ENCODE results near the gene RESP18.
A peak's percentile ranks its signal among the peaks of the same experiment; 100 is the strongest.
"Not testable (repeated sequence)": the region's sequence is repeated elsewhere in the genome, so short reads cannot be mapped to it uniquely, and the experiment has no call there.

Gene RESP18

DNA sequence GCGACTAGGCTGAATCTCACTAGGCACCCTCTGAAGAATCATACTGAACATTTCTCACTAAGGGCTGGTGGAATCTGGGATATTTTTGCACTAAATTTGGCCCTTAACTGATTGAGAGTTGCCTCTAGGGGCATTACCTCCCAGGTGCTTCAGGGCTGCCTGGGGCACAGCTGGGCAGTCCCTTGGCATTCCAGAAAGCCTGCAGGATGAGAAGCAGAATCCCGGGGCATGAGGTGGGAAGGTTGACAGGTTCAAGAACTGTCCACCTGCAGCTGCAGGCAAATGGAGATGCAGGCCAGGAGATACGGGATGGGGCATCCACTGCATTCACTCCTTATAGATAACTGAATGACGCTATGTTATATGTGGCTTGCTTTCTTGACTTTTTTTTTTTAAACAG, 7.4 kb downstream of the RESP18 start:
- DNase-seq: no peak

DNA sequence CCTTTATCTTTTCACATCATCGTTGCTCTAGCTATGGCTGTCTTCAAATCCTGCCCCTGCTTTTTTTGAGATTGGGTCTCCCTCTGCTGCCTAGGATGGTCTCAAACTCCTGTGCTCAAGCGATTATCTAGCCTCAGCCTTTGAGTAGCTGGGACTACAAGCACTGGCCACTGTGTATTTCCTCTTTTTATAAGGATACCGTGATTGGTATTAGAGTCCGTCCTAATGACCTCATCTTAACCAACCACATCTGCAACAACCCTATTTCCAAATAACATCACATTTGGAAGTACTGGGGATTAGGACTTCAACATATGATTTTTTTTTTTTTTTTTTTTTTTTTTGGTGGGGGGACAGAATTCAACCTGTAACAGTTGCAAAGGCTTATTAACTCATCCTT, 9.1 kb downstream of the RESP18 start:
- DNase-seq: no peak

DNA sequence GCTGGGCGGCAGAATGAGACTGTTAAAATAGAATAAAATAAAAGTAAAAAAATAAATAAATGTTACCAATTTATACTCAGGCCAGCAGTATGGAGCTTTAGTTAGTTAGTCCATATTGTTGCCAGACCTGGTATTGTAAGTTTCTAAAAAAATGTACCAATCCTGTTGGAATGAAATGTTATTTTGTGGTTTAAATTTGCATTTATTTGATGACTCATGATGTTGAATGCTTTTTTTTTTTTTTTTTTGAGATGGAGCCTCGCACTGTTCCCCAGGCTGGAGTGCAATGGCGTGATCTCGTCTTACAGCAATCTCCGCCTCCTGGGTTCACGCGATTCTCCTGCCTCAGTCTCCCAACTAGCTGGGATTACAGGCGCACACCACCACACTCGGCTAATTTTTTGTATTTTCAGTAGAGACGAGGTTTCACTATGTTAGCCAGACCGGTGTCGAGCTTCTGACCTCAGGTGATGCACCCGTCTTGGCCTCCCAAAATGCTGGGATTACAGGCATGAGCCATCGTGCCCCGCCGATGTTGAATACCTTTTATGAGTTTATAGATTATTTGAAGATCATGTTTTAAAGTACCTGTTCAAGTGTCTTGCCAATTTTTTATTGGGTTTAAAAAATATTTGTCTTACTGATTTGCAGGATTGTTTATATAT, 17.6 kb downstream of the RESP18 start:
- DNase-seq: no peak

DNA sequence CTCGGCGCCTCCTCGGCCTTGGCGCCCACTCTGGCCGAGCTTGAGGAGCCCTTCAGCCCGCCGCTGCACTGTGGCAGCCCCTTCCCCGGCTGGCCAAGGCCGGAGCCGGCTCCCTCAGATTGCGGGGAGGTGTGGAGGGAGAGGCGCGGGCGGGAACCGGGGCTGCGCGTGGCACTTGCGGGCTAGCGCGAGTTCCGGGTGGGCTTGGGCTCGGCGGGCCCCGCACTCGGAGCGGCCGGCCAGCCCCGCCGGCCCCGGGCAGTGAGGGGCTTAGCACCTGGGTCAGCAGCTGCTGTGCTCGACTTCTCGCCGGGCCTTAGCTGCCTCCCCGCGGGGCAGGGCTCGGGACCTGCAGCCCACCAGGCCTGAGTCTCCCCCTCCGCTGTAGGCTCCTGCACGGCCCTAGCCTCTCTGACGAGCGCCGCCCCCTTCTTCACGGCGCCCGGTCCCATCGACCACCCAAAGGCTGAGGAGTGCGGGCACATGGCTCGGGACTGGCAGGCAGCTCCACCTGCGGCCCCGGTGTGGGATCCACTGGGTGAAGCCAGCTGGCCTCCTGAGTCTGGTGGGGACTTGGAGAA, 19.8 kb downstream of the RESP18 start:
- DNase-seq: not testable (repeated sequence)

DNA sequence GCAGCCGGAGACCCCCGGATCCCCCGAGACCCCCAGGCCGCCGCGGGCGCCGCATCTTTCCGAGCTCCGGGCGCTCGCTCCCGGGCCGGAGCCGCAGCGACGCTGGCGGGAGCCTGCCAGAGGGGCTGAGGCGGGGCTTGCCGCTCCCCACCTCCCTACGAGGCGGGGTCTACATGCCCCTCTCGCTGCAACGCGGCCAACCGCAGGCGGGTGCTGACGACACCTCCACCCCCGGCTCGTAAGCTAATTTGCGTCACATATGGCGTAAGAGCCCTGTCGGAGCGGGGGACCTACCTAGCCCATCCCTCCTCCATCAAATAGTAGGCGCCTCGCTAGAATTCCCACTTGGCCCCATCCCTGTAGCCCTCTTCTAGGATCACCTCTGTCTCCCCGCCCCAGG, 23.3 kb downstream of the RESP18 start, which contains the start of gene PTPRN:
Gene PTPRN (minus strand): TSS at position 124 of the 400 bp plus-strand sequence. CDS start 69 bp downstream, at position 55.
- DNase-seq: no peak

DNA sequence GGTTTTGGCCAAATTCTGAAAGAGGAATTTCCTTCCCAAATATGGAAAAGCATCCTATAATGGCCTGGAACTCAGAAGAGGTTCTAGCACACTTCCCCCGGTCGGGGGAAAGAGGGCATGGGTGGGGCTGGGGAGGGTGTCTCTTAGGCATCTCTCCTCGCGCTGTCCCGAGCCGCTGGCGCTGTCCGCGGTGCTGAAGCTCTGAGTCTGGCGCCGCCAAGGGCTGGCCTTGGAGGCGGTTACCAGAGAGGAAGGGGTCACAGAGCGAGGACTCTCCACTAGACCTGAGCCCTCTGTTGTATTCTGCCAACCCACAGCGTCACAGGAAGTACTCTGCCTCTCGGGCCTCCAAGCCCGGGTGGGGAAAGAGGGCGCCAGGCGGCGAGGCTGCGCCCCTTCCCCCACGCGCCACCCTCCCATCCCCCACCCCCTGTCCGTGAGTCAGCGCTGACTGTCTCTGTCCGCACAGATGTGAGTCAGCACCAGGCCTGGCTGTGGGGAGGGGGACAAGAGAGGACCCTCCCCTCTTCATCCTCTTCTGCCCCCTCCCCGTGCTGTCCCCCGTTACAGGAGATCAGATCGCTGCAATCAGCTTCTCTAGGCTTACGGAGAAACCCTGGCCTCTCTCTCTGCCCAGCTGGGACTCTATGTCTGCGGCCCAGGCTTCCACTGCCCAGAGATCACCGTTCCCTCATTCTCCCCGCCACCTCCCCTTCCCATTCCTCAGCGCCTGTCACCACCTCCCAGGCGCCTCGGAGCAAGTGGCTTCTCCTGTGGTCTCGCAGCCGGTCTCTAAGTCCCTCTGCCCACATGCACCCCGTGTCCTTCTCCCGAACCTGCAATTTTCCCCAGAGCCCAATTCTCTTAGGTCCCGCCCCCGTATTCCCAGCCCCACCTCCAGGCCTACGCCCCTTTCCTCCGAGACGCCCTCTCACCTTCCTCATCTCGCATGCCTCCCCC, 24.1 kb downstream of the RESP18 start:
- peak; percentile 26 for DNase-seq

DNA sequence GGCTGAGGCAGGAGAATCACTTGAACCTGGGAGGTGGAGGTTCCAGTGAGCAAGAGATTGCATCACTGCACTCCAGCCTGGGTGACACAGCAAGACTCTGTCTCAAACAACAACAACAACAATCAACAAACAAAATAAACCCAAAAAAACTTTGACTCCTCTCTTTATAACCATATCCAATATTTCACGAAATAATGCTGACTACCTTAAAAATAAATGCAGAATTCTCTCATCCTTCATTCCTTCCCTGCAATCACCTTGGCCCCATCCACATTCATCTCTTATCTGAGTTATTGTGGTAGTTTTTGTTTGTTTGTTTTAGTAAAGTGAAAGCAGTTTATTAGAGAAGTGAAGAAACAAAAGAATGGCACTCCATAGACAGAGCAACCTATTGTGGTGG, 26.5 kb downstream of the RESP18 start:
- no peak for DNase-seq

DNA sequence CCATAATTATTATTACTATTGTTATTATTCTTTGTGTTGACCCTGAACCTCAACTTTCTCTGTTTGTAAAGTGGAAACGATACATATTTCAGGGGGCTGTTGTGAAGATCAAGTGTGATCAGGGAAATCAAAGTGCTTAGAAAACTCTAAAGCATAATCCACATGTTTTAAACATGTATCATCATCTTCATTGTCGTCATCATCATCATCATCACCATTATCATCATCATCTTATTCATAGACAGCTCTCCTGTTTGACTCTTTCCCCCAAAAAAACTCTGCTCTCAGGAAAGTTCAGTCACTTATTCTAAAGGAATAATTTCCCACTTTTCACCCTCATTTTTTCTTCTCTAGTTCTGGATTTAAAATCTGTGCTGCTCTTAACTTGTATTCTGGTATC, 28.3 kb downstream of the RESP18 start:
- no peak for DNase-seq

DNA sequence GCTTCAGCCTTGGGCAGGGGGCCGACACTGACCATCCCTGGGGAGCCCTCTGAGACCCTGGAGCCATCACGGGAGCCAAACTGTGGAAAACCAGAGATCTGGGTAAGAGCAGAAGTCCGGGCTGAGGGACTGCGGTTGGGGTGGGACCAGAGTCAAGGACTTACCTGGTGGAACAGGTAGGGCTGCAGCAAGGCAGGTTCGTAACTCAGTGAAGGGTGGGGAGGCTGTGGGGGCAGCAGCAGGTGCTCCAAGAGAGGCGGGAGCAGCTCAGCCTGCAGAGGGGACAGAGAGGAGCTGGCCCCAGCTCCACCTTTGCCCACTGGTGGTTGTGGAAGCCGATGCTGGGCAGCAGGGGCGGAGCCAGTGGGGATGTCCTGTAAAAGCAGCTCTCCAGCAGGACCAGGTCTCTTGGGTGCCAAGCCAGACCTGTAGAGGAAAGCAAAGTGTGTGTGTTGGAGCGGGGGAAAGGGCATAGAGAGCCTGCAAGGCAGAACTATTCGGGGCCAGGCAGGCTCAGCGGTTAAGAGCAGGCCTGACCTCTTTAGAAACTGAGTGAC, 30.1 kb downstream of the RESP18 start:
- no peak for DNase-seq

DNA sequence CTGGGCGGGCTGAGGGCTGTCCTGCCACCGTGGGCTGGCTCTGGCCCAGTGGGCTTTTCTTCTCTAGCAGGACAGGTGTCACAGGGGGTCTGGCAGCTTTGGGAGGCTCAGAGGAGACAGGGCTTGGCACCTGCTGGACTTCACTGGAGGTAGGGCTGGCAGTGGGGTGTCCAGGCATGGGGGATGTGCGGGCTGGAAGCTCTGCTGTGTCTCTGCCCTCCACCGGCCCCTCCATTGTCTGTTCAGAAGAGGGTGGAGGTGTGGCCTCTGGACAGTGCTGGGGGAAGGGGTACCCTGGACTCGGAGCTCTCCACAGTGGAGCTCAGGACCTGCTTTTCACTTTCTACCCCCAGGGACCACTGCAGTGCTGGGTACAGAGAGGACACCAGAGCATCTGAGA, 32.5 kb downstream of the RESP18 start:
- no peak for DNase-seq

DNA sequence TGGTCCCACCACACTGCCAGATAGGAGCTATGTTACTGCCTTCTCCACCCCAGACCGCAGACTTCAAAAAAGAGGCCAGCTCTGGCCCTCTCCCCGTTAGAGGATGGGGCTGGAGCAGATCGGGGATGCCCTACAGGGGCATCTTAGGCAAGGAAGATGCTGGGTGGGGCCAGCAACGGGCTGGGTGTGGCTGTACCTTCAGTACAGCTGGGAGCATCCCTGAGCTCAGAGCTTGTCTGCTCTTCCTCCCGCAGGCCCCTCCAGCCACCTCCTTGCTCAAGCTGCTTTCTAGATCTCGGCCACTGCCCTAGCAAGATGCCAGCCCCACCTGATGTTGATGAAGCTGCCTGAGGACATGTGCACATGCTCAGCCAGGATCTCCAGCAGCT, 33.2 kb downstream of the RESP18 start:
- no peak for DNase-seq

DNA sequence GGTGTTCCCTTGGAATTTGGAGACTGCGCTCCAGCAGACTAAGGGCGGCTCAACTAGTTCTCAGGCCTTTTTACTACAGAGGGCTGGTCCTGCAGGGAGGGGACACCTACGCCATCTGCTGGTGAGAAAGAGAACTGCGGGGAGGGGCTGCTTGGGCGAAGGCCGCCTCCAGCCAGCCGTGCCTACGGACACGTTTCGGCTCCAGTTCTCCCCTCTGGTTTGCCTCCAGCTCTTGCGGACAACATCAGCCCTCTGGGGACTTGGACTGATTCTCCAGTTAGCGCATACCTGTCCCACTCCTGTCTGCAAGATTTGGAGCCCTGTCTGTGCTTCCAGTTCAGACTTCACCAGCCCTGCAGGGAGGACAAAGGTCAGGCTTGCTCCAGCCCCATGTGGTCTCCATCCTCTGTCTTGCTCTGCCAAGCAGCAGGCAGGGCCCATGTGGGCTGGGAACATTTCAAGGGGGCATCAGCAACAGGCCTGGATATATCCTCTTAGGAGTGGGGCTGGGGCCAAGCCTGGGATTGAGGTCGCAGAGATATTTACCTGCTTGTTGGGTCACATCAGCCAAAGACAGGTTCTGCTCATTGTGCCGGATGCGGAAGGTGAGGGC, 33.7 kb downstream of the RESP18 start:
- no peak for DNase-seq

DNA sequence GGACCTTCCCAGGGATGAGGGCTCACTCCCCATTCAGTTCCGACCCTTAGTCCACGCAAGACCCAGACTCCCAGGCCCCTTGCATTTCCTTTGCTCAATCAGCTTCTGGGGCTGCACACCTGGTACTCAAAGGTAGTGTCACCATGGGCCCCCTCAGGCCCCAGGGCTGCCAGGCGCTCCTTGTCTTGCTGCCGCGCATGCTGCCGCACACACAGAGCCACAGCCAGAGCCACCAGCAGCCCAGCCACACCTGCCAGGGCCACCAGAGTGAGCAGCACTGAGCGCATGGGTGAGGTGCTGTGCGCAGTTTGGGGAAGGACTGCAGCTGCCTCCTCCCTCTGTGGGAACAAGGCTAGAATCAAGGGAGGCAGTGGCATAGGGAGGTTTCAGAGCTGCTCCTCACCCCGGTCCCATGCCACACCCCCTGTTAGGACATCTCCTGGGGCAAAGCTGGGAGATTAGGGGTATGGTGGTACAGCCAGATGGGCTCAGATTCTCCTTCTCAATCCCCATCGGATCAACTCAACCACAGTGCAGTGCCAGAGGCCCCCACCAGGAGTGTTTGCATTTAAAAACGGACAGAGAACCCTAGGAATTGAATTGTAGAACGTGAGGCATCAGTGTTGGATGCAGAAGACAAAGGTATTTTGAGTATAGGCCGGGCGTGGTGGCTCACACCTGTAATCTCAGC, 34.6 kb downstream of the RESP18 start:
- DNase-seq: no peak

DNA sequence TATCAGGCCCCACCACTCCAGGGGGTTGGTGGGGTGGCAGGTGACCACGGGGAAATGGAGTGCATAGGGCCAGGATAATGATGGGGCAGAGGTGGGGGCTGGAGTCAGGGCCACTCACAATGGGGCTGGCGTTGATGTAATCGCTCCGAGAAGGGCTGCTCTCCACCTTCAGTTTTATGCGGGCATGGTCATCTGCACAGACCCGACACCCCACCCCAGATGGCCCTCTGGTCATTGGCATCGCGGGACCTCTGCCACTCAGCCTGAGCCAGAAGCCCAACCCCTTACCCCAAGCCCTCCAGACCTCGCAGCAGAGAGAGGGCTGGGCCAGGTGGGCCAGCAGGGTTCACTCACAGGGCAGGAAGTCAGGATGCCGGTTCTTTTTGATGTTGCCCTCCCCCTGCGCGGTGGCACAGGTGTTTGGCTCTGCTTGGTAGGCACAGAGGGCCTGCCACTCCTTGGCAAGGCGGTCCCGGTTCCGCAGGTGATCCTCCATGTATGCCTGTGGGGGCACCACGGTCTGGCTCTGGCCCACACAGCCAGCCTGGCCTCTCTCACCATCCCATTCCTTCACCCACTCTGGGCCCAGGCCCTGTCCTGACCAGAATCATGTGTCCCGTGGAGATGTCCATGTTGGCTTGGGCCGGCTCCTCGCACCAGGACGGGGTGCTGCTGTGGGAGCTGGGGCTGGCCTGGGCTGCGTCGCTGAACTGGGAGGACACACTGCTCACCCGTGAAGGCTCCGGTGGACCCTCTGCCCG, 35.7 kb downstream of the RESP18 start:
- DNase-seq: no peak

DNA sequence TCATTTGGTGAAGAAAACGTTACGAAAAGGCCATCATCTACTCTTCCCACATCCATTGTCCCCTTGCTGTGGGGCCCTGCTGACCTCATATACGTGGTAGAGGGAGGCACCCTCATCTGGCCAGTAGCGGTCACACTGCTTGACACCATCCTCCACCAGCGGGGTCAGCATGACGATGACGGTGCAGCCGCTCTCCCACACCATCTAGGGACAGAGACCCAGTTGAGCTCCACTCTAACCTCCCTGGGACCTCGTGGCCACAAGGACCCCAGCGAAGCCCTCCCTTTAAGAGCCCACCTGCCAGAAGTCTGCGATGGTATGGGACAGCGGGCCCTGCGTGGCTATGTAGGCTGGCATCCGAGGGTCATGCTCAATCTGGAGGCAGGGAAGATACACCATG, 36.4 kb downstream of the RESP18 start:
- DNase-seq: no peak

DNA sequence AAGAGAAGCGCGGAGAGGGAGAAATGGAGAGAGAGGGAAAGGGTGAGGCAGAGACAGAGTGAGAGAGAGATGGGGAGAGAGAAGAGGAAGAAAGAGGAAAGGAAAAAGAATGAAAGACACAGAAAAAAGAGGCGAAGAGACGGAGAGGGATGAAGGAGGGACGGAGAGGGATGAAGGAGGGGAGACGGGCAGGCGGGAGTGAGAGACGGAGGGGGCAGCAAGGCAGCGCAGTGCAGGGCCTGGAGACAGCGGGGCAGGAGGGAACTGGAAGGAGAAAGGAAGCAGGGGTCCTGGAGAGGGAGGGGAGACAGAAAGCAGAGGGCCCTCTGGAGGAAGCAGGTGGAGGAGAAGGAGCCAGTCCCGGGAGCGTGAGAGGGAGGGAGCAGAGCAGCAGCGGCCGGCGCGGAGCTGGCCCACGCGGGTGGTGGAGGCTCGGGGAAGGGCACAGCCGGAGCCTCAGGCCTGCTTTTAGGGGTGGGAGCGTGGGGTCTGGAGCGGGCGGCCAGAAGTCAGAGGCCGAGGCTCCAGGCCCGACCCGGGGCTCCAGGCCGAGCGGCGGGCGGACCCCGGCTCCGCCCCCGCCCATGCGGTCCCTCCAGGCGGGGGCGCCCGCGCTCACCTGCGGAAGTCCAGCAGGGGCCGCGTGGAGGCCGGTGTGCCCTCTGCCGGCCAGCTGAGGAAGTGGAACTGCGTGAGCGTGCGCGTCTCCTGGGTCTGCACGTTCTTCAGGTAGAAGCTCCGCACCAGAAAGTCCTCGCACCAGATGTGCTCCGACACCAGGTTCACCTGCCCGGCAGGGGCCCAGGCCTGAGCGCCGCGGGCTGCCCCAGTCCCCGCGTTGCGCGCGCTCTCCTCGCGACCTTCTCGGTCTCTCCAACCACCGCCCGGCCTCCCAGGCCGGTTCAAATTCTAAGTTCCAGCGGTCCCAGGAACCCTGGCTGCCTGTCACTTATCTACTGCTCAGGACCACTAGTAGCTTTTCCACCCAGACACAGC, 37.9 kb downstream of the RESP18 start:
- peak; percentile 76 for DNase-seq

DNA sequence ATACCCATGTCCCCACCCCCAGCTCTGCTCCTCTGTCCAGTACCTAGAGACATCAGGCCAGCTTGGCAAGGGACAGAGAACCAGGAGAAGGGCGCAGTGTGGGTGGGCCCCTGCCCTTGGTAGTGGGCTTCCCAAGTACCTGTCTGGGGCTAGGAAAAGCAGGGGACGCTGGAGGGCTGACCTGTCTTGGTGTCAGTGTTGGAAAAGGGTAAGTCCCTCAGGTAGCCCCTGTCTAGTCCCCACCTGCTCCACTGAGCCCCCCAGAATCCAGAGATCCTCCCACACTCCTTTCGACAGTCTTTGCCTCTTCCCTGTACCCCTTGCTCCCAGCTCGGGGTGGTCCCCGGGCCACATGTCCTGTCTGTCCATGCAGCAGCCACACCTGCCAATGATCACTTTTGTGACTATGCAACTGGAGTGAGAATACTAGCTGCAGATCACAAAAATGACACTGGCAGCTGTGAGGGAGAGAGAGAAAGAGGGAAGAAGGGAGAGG, 38.8 kb downstream of the RESP18 start:
- no peak for DNase-seq

DNA sequence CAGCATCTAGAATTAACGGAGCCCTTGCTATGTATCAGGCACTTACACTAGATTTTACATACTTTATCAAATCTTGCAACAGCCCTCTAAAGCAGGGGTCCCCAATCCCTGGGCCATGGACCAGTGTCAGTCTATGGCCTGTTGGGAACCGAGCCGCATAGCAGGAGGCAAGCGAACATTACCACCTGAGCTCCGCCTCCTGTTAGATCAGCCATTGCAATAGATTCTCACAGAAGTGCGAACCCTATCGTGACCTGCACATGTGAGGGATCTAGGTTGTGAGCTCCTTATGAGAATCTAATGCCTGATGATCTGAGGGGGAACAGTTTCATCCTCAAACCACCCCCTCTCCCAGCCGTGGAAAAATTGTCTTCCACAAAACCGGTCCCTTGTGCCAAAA, 39.9 kb downstream of the RESP18 start:
- DNase-seq: no peak

DNA sequence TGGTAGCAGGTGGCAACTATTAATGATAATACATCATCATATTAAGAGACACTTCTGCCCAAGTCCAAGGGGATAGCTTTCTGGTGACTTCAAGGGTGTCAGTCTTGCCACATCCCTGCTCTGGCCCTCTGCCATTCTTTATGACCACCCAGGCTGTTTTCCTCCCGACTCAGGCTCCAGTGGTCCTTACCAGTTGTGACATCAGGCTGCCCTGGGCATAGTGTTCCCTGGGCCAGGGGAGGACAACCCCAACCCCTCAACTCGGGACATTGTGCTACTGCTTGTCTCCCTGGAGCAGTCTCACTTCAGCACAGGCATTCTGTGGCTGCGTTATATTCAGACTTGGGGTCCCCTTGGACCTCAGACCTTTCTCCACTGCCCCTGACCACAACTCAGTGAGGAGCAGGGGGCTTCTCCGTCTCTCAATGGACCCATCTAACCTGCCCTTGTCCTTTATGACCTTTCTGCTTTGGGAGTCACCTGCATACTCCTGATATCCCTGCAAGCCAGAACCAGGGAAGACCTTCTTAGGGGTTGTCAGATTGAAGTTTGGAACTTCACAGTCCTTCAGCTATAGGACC, 40.5 kb downstream of the RESP18 start:
- no peak for DNase-seq

DNA sequence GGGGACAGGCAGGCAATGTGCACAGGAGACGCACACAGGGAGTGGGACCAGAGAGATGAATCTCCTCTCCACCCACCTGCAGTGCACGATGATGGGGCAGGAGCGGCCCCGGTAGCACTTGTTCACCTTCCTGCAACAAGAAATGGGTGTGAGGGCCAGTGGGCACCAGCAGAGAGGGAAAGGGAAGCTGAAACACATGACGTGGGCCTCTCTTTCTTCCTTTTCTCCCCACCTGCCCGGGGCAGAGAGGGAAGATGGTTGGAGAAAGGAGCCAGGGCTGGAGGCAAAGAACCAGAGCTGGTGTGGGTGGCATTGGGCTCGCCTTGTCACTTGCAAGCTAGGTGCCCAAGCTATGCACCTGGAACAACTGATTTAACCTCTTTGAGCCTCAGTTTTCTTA, 41.1 kb downstream of the RESP18 start:
- no peak for DNase-seq

Data from activated gamma-delta T cell (primary cell).